Tibial nerve (tissue), 4 donors: Measurements from ENCODE around the gene OPHN1. TPM values are rescaled to one million over a fixed set of nuclear protein-coding genes. Genes with fewer than 3 reads are reported as not detected.
A peak's percentile ranks its signal among the peaks of the same experiment; 100 is the strongest.

Experiments
- DNase-seq, 2 donors: peaks; one replicate each; pipeline ENCODE4 v3.0.0-alpha.2; 2019; ENCODE audit warnings: low spot score in 2 of 2
- H3K27ac ChIP-seq, 4 donors: fragments of 200-600 bp; sonication (generic) in 3 of 4; one replicate each; pipeline ENCODE4 v1.5.1; 2017 to 2019; ENCODE audit warnings: mild to moderate bottlenecking in 1 of 4
- H3K27me3 ChIP-seq, 2 donors: fragments of 200-600 bp; sonication (generic) in 1 of 2; one replicate each; pipeline versions ENCODE4 v1.5.1 to v1.6.0; 2017 to 2019
- H3K36me3 ChIP-seq, 3 donors: fragments of 200-600 bp; sonication (generic); one replicate each; pipeline ENCODE4 v1.5.1; 2018 to 2019
- H3K4me1 ChIP-seq, 4 donors: fragments of 200-600 bp; sonication (generic) in 3 of 4; one replicate each; pipeline ENCODE4 v1.5.1; 2017 to 2019
- H3K4me3 ChIP-seq, 4 donors: fragments of 200-600 bp; sonication (generic) in 3 of 4; one replicate each; pipeline ENCODE4 v1.5.1; 2017 to 2019; ENCODE audit warnings: mild to moderate bottlenecking in 1 of 4, moderate library complexity in 1 of 4
- H3K9me3 ChIP-seq, 4 donors: fragments of 200-600 bp; sonication (generic) in 3 of 4; one replicate each; pipeline ENCODE4 v1.5.1; 2017 to 2019
- EP300 ChIP-seq, 2 donors: sonication (generic); formaldehyde crosslinking; IDR thresholded peaks; one replicate each; pipeline ENCODE4 v1.6.1; 2017; ENCODE audit warnings: antibody characterized with exemption in 2 of 2, mild to moderate bottlenecking in 1 of 2
- POLR2A ChIP-seq, 2 donors: fragments of 450-650 bp; IDR thresholded peaks; one replicate each; pipeline ENCODE4 v1.6.1; 2017; ENCODE audit warnings: antibody characterized with exemption in 2 of 2, mild to moderate bottlenecking in 2 of 2, moderate library complexity in 2 of 2
- WGBS, 2 donors: methylation state at CpG; one replicate each; pipeline ENCODE4 v1.1.5; 2018; 5-methylcytosine and 5-hydroxymethylcytosine counted together
- total RNA-seq, 4 donors: library from RNA; depleted of rRNA; stranded (reverse); fragments of >200 nt; gene quantifications; one replicate each; pipeline ENCODE4 v1.1.0, GENCODE V29; 2016
- TF ChIP-seq, protein P1 (sequence below), 5 experiments: fragments of 200-600 bp in 3 of 5; fragments of 450-650 bp in 2 of 5; sonication (generic) in 3 of 5; IDR thresholded peaks; one replicate each; pipeline ENCODE4 v1.5.1; 2016 to 2019; ENCODE audit warnings: antibody characterized with exemption in 5 of 5, mild to moderate bottlenecking in 3 of 5, moderate library complexity in 2 of 5

Gene OPHN1
- total RNA-seq, 4 donors from 2014 or later: 13.2 to 27.1 (median 20.5) TPM

DNA sequence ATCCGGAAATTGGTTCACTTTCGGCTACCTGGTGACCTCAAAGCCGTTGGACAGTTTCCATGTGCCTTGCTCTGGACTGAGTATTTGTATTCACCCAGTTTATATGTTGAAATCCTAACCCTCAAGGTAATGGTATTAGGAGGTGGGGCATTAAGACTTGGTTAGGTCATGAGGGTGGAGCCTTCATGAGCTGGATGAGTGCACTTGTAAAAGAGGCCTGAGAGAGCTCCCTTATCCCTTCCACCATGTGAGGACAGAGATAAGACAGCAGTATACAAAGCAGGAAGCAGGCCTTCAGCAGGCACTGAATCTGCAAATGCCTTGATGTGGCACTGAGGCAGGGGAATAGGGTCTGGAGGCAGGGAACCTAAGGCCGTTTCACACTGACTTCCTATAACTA, 5.3 kb upstream of the OPHN1 start:
- Histone ChIP-seq H3K27ac (no peak overlapping the region), H3K9me3 (no peaks in the 10 kb centered on the region), H3K27me3 (no peaks in the 10 kb centered on the region), H3K4me3 (no peak overlapping the region), H3K4me1 (peaks cover 0 to 19% (median 7%) of the 10 kb centered on the region in 4 donors), H3K36me3 (no peaks in the 10 kb centered on the region)
- no peak for TF ChIP-seq POLR2A (IDR thresholded peaks at IDR 0.05)
- TF ChIP-seq EP300 (IDR thresholded peaks at IDR 0.05): no peak
- TF ChIP-seq, protein P1, sequence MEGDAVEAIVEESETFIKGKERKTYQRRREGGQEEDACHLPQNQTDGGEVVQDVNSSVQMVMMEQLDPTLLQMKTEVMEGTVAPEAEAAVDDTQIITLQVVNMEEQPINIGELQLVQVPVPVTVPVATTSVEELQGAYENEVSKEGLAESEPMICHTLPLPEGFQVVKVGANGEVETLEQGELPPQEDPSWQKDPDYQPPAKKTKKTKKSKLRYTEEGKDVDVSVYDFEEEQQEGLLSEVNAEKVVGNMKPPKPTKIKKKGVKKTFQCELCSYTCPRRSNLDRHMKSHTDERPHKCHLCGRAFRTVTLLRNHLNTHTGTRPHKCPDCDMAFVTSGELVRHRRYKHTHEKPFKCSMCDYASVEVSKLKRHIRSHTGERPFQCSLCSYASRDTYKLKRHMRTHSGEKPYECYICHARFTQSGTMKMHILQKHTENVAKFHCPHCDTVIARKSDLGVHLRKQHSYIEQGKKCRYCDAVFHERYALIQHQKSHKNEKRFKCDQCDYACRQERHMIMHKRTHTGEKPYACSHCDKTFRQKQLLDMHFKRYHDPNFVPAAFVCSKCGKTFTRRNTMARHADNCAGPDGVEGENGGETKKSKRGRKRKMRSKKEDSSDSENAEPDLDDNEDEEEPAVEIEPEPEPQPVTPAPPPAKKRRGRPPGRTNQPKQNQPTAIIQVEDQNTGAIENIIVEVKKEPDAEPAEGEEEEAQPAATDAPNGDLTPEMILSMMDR (IDR thresholded peaks at IDR 0.05): no peak
- no peak for DNase-seq
- WGBS, 2 donors: 87 to 94% methylated on average over 4 of the region's 4 CpGs

DNA sequence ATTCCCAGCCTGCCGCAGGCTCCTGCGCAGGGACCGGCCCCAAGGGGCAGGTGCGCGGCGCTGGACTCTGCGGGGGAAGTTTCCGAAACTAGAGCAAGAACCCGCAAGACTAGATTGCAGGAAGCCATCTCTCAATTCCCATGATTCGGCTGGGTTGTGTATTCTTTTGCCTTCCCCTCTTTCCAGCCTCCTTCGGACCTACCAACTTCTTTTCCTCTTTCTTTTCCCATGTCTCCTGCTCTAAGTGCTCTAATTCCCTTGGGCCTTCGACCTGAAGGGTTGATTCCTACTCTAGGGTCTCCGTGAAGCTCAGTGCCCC, 645 bp upstream of the OPHN1 start:
- H3K4me3 ChIP-seq: peak overlapping the region; percentile 50 to 71 (median 60)
- no peaks in the 10 kb centered on the region for H3K9me3 ChIP-seq
- DNase-seq: no peak
- H3K36me3 ChIP-seq: no peaks in the 10 kb centered on the region
- peak overlapping the region; percentile 70 to 89 (median 82) for H3K27ac ChIP-seq
- H3K4me1 ChIP-seq: peaks cover 0 to 23% (median 2%) of the 10 kb centered on the region in 4 donors
- no peaks in the 10 kb centered on the region for H3K27me3 ChIP-seq
- TF ChIP-seq, protein P1 (IDR thresholded peaks at IDR 0.05): no peak
- TF ChIP-seq POLR2A (IDR thresholded peaks at IDR 0.05) (no peak), EP300 (IDR thresholded peaks at IDR 0.05) (peak in 1 of 2 donors; percentile 4)
- WGBS, 2 donors: 0 to 34% methylated on average over 13 of the region's 13 CpGs

DNA sequence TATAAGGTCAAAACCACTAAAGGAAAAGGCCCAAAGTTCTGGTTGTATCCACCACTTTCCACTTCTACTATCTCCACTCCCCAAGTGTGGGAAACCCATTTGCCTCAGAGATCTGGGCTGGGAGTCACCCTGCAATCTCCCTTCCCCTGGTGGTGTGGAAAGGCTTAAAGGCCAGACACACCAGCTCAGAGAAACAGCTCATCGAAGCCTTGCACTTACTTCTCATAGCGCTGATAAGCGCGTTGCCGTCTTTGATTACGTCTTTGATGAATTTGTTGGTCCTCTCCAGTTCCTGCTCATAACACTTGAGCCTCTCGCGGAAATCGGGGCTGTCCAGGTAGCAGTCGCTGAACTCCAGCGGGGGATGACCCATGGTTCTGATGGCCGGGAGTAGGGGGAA, 647 bp downstream of the OPHN1 start:
- H3K4me1 ChIP-seq: peaks cover 0 to 23% (median 2%) of the 10 kb centered on the region in 4 donors
- no peaks in the 10 kb centered on the region for H3K9me3 ChIP-seq
- 0 to 46% methylated on average over 7 to 12 of the region's 12 CpGs for WGBS, 2 donors
- no peak for TF ChIP-seq EP300 (IDR thresholded peaks at IDR 0.05)
- TF ChIP-seq, protein P1 (IDR thresholded peaks at IDR 0.05): no peak
- TF ChIP-seq POLR2A (IDR thresholded peaks at IDR 0.05): no peak
- no peak for DNase-seq
- H3K36me3 ChIP-seq: no peaks in the 10 kb centered on the region
- H3K27me3 ChIP-seq: no peaks in the 10 kb centered on the region
- H3K4me3 ChIP-seq: peak overlapping the region; percentile 50 to 71 (median 60)
- H3K27ac ChIP-seq: peak overlapping the region in 3 of 4 donors; percentile 75 to 89 (median 89)

DNA sequence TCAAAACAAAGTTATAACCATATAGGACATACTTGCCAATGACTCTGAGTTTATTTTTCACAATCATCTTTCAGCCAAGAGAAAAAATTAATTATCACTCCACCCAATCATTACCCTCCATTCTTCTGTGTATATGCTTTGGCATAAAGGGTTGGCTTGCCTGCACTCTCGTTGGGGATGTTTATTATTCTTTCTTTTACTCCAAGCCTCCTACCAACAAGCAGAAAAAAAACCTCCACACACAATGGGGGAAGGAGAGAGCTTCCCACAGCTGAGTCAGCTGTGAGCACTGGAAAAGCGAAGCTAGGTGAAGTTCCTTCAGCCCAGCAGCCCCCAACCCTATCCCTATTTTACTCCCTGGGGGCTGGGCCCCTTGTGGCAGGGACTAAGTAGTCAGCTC, 1.5 kb downstream of the OPHN1 start:
- peak overlapping the region in 2 of 4 donors; percentile 64 to 71 for H3K4me3 ChIP-seq
- no peaks in the 10 kb centered on the region for H3K27me3 ChIP-seq
- H3K4me1 ChIP-seq: peaks cover 0 to 23% (median 2%) of the 10 kb centered on the region in 4 donors
- no peaks in the 10 kb centered on the region for H3K36me3 ChIP-seq
- TF ChIP-seq, protein P1 (IDR thresholded peaks at IDR 0.05): no peak
- no peak for TF ChIP-seq EP300 (IDR thresholded peaks at IDR 0.05)
- TF ChIP-seq POLR2A (IDR thresholded peaks at IDR 0.05): no peak
- 31 to 35% methylated on average over 2 of the region's 2 CpGs for WGBS, 2 donors
- H3K9me3 ChIP-seq: no peaks in the 10 kb centered on the region
- peak overlapping the region in 1 of 4 donors; percentile 89 for H3K27ac ChIP-seq
- no peak for DNase-seq

DNA sequence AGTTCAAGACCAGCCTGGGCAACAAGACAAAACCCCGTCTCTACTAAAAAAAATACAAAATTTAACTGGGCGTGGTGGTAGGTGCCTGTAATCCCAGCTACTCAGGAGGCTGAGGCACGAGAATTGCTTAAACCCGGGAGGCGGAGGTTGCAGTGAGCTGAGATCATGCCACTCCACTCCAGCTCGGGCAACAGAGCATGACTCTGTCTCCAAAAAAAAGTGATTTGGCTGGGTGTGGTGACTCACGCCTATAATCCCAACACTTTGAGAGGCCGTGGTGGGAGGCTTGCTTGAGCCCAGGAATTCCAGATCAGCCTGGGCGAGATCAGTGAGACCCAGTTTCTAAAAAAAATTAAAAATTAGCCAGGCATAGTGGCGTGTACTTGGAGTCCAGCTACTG, 4.1 kb downstream of the OPHN1 start:
- TF ChIP-seq, protein P1 (IDR thresholded peaks at IDR 0.05): no peak
- TF ChIP-seq EP300 (IDR thresholded peaks at IDR 0.05) (no peak), POLR2A (IDR thresholded peaks at IDR 0.05) (no peak)
- no peaks in the 10 kb centered on the region for H3K36me3 ChIP-seq
- DNase-seq: no peak
- no peaks in the 10 kb centered on the region for H3K9me3 ChIP-seq
- 69 to 78% methylated on average over 10 of the region's 10 CpGs for WGBS, 2 donors
- no peak overlapping the region for H3K27ac ChIP-seq
- H3K27me3 ChIP-seq: no peaks in the 10 kb centered on the region
- H3K4me3 ChIP-seq: no peak overlapping the region
- peaks cover 0 to 19% (median 2%) of the 10 kb centered on the region in 4 donors for H3K4me1 ChIP-seq
